Measurements from ENCODE around the gene ACAD9.
"Not testable (repeated sequence)": the region's sequence is repeated elsewhere in the genome, so short reads cannot be mapped to it uniquely, and the experiment has no call there.

The ACAD9 gene

DNA sequence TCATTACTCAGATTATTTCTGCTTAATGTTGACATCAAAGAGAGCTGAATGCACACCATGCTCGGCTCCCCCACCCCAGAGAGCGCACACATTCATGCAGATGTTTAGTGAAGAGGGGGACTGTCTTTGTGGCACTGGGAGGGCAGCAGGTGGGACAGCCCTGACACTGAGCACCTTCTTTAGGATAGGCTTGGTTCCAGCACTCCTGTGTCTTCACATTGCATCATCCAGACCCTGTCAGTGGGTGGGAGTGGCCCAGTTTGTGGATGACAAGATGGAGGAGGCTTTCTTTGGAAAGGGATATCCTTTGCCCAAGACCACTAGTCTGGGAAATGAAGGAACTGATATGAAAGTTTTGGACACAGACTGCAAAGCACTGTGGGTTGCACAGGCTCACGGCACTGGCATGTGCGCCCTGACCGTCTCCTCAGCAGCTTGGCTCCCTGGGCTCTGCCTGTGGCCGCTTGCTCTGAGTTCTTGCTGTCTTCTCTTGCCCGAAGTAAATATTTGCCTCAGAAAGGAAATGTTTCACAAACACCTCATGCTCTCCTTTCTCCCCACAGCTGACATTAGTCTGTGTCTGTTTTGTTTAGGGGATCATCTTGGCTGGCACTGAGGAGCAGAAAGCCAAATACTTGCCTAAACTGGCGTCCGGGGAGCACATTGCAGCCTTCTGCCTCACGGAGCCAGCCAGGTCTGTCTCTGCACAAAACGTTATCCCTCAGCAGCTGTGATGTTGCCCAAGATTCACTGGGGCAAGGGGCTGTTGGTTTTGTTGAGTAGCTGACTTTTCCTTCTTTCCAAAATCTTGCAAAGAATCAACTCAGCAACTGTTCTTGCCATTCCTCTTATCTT lies 16.6 kb downstream of the ACAD9 start:
- no peak for DNase-seq (ENCODE audit: low read depth, low spot score)

DNA sequence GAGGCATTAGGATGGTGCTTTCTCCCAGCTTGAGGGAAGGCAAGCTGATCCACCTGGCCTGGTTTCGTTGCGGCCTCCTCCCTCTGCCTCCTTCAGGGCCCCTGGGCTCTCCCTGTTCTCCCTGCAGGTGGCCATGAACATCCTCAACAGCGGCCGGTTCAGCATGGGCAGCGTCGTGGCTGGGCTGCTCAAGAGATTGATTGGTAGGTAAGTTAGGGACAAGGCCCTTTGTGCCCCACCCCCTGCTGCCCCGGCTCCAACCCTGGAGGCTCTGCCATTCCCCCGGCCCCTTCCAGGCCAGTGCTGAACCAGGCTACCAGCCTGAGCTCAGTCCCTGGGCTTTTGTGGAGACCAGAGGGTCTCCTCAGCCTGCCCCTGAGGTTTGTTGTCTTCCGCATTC lies 23.0 kb downstream of the ACAD9 start:
- no peak for DNase-seq (ENCODE audit: low read depth, low spot score)

DNA sequence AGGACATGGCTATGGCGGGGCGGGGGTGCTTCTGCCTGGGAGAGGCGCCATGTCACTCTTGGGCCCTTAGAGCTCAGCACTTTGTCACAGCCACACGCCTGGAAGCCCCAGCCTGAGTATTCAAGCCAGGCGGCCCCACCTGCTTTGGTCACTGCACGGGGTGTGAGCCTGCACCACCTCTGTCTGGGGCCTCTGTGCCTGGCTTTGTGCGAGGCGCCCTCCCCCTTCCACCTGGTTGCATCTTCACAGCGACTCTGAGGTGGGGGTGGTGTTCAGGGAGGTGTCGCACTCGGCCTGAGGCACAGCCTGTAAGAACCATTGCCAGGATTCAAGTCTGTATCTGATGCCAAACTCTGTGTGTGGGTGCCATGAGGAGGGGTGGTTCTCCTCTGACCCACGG lies 24.1 kb downstream of the ACAD9 start:
- no peak for DNase-seq (ENCODE audit: low read depth, low spot score)

DNA sequence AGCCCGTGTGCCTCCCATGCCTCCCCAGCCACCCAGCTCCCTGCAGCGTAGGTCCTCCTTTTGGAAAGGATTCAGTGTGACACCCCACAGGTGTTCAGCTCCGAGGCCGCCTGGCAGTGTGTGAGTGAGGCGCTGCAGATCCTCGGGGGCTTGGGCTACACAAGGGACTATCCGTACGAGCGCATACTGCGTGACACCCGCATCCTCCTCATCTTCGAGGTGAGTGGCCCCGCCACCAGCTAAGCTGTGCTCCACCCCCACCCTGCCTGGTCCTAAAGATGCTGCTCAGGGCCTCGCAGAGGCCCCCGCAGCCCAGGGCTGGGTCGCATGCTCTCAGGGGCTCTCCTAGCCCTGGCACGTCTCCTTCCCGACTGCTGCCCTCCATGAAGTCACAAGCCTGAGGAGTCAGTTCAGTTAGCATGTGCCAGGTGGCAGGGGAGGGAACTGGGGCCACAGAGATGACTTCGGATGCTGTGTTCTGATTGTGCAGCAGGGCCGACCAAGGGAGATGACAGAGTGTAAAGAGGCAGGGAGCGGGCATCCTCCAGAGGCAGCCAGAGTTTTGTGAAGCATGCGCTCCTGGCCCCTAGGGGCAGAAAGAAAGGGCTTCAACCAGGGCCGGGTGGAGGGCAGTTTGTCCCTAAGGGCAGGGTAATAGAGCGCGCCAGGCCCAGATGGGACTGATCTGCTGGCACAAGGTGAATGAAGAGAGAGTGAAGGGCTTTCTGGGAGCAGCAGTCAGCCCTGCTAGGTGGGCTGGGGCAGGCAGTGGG lies 26.8 kb downstream of the ACAD9 start:
- DNase-seq (ENCODE audit: low read depth, low spot score), result no peak

DNA sequence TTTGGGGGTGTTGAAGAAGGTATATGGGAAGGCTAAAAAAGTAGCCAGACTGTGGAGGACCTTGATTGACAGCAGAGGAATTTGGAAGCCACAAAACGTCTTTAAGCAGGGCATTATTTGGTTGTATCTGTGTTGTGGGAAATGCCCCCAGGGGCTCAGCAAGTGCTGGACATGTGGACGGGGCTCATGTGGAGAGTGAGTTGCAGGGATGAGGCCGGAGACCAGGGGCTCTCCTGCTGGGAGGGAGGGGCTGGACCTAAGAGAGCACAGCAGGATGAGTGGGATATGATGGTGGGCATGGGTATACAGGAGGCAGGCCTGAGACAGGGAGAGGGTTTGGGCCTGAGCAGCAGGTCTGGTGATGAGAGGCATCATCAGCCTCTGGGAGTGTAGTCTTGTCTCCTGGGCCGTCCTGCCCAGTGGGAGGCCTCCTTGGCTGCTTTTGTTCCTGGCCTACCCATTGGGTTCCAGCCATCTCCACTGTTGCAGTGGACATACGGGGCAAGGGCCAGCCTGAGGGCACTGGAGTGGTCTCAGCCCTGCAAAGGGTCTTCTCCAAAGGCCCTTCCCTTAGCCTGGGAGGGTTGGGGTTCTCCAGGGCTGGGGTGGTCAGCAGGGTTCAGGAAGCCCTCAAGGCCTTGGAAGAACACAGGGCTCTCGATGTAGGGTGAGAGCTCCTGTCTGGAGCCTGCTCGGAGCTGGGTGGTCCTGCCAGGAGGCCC lies 27.5 kb downstream of the ACAD9 start:
- no peak for DNase-seq (ENCODE audit: low read depth, low spot score)

- no peak for DNase-seq (ENCODE audit: low read depth, low spot score)
Observed at GRCh38 chr3:128907706-128908445, 28.5 kb downstream of the ACAD9 start.

DNA sequence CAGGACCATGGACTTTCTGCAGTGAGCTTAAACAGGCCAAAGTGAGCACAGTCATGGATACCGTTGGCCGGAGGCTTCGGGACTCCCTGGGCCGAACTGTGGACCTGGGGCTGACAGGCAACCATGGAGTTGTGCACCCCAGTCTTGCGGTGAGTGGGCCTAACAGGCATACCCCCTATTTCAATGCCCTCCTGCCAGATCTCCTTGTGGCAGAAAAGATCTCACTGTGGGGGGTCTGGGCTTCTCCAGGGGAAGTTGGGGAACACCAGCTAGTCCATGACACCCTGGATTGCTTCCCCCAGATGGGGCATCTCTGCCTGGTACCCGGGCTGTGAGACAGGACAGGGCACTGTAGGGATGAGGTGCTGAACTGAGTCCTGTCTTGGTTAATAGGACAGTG lies 29.5 kb downstream of the ACAD9 start:
- DNase-seq (ENCODE audit: low read depth, low spot score), result no peak

- no peak for DNase-seq (ENCODE audit: low read depth, low spot score)
Observed at GRCh38 chr3:128910006-128910405, 30.6 kb downstream of the ACAD9 start.

- no peak for DNase-seq (ENCODE audit: low read depth, low spot score)
Observed at GRCh38 chr3:128911911-128912310, 32.5 kb downstream of the ACAD9 start.

- no peak for DNase-seq (ENCODE audit: low read depth, low spot score)
Observed at GRCh38 chr3:128914966-128915645, 35.7 kb downstream of the ACAD9 start.

GRCh38 chr3:128917291-128917690 lies 37.9 kb downstream of the ACAD9 start:
- DNase-seq (ENCODE audit: low read depth, low spot score), result no peak

GRCh38 chr3:128919988-128920387 lies 40.6 kb downstream of the ACAD9 start:
- no peak for DNase-seq (ENCODE audit: low read depth, low spot score)

DNA sequence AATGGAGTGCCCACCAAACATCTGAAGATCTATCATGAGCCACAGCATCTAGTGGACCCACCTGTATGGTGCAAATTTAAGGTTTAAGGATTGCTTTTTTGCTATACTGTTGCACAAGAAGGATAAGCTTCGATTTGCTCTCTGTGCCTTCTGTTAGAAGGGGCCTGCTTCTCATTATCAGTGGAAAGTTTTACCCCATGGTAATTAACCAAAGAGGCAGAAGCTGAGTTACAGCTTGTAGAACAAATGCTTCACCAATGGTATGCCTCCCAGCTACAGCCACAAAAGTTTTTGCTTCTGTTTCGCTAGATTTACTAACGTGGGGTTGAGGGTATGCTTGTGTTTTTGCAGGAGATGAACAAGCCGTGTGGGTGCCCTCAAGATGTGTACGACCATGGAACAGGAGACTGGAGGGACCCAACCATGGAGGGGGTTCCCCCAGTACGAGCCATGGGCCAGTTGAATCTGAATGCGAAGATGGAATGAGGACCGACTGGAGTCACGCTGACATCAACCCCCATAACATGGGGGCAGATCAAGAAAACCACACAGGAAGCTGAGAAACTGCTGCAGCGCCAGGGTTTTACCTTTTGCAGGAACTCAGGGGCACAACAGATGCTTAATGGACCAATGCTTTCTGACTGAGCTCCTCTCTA lies 43.5 kb downstream of the ACAD9 start:
- DNase-seq (ENCODE audit: low read depth, low spot score), result no peak

DNA sequence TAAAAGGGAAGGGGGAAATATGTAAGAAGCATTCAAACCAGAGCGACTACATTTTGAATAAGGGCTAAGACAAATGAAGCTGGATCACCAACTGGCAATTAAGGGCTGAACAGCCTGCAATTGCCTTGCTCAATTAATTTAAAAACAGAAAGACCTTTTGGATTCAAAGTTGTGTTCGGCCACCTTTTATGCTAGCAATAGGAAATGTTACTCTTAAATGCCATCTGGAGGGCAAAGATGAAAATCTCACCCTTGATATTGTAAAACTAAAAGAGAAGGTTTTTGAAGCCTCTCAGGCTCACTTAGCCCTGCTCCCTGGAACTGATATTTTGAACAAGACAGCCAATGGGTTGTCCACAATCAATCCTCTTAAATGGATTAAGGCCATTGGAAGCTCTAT lies 44.2 kb downstream of the ACAD9 start:
- DNase-seq (ENCODE audit: low read depth, low spot score), result no peak

GRCh38 chr3:128923986-128924385 lies 44.6 kb downstream of the ACAD9 start:
- not testable (repeated sequence) for DNase-seq (ENCODE audit: low read depth, low spot score)

GRCh38 chr3:128929364-128929763 lies 49.9 kb downstream of the ACAD9 start:
- DNase-seq (ENCODE audit: low read depth, low spot score), result no peak

GRCh38 chr3:128931046-128931445 lies 51.6 kb downstream of the ACAD9 start:
- no peak for DNase-seq (ENCODE audit: low read depth, low spot score)

- DNase-seq (ENCODE audit: low read depth, low spot score), result no peak
Observed at GRCh38 chr3:128932516-128933212, 53.2 kb downstream of the ACAD9 start.

DNA sequence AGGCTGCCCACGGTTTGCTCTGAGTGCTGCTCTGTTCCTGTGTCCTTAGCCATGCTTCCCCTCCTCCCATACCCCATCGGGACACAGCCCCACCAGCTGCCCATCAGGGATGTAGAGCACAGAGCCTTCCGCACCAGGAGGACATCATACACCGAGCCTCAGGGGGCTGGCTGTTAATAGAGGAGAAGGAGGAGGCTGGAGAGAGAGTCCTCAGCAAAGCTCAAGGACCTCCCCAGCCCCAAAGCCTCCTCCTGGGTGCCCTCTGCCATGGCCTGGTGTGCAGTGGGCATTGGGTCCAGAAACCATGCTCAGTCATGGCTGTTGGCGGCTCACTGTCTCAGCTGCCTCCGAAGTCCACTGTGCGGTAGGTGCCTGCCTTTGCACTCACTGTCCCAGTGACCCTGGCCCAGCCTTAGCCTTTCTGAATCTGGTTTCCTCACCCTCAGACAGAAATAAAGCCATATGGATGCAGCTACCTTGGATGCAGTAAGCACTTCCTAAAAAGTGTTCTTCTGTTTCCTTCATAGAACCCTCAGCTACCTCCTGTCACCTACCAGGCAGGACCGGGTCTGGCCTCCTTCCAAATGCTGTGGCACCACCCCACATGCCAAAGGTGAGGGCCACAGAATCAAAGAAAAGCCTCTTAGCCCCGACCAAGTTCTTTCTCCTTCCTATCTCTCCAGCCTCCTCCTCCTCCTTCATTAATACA lies 53.9 kb downstream of the ACAD9 start:
- DNase-seq (ENCODE audit: low read depth, low spot score), result no peak
